Neuron (in vitro differentiated cells): ENCODE data around the gene APOC1.

Experiments used
- H2AFZ ChIP-seq: one replicate; pipeline ENCODE4 v1.6.1; 2013; ENCODE audit warnings: low read depth, mild to moderate bottlenecking, inconsistent platforms, low read length, moderate library complexity
- H3K27me3 ChIP-seq: one replicate; pipeline ENCODE4 v1.6.1; 2013; ENCODE audit warnings: low read length; ENCODE audit not compliant: insufficient read depth
- H3K36me3 ChIP-seq: one replicate; pipeline ENCODE4 v1.6.1; 2013; ENCODE audit warnings: low read length; ENCODE audit not compliant: insufficient read depth
- H3K4me1 ChIP-seq: one replicate; pipeline ENCODE4 v1.6.1; 2013; ENCODE audit warnings: low read length; ENCODE audit not compliant: insufficient read depth
- H3K4me3 ChIP-seq: 2 replicates; pipeline ENCODE4 v1.5.1; 2013; ENCODE audit warnings: mild to moderate bottlenecking, low read length, moderate library complexity
- H3K9me3 ChIP-seq: one replicate; pipeline ENCODE4 v1.6.1; 2013; ENCODE audit warnings: low read length

APOC1 gene

GRCh38 chr19:44942067-44942571, 27.7 kb downstream of the APOC1 start, which contains the start of gene APOC4:
Gene APOC4 (plus strand): TSS chr19:44942237. CDS start chr19:44942278, 41 bp downstream.
- Histone ChIP-seq H3K4me1 (no peaks in the 10 kb centered on the region), H3K36me3 (no peaks in the 10 kb centered on the region), H2AFZ (no peak within 1 kb of the TSS), H3K9me3 (no peaks in the 10 kb centered on the region), H3K4me3 (no peak within 1 kb of the TSS), H3K27me3 (no peaks in the 10 kb centered on the region)

- Histone ChIP-seq H2AFZ (no peak overlapping the region), H3K9me3 (no peaks in the 10 kb centered on the region), H3K4me3 (no peak overlapping the region), H3K36me3 (no peaks in the 10 kb centered on the region), H3K27me3 (no peaks in the 10 kb centered on the region), H3K4me1 (no peaks in the 10 kb centered on the region)
Measured at GRCh38 chr19:44943801-44944249, 29.4 kb downstream of the APOC1 start.

GRCh38 chr19:44947041-44947581, 32.7 kb downstream of the APOC1 start:
- Histone ChIP-seq H3K4me3 (no peak overlapping the region), H2AFZ (no peak overlapping the region), H3K36me3 (peaks cover 3% of the 10 kb centered on the region), H3K9me3 (no peaks in the 10 kb centered on the region), H3K4me1 (no peaks in the 10 kb centered on the region), H3K27me3 (no peaks in the 10 kb centered on the region)

- peaks cover 3% of the 10 kb centered on the region for H3K36me3 ChIP-seq
- H3K9me3 ChIP-seq = no peaks in the 10 kb centered on the region
- H3K4me1 ChIP-seq = no peaks in the 10 kb centered on the region
- H3K27me3 ChIP-seq = no peaks in the 10 kb centered on the region
- no peak overlapping the region for H2AFZ ChIP-seq
- H3K4me3 ChIP-seq = no peak overlapping the region
Measured at GRCh38 chr19:44948237-44948636, 33.8 kb downstream of the APOC1 start.

GRCh38 chr19:44948763-44949374, 34.5 kb downstream of the APOC1 start:
- Histone ChIP-seq H3K27me3 (no peaks in the 10 kb centered on the region), H3K36me3 (peaks cover 3% of the 10 kb centered on the region), H3K9me3 (no peaks in the 10 kb centered on the region), H3K4me1 (no peaks in the 10 kb centered on the region), H3K4me3 (no peak overlapping the region), H2AFZ (no peak overlapping the region)

DNA sequence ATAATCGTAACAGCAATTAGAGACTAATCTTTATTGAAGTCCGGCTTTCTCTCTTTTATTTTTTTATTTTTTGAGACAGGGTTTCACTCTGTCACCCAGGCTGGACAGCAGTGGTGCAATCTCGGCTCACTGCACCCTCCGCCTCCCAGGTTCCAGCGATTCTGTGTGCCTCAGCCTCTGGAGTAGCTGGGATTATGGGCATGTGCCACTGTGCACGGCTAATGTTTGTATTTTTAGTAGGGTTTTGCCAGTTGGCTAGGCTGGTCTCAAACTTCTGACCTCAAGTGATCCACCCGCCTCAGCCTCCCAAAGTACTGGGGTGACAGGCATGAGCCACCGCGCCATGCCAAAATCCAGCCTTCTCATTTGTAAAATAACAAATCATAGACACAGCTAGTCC, 35.1 kb downstream of the APOC1 start:
- no peaks in the 10 kb centered on the region for H3K9me3 ChIP-seq
- no peaks in the 10 kb centered on the region for H3K4me1 ChIP-seq
- no peak overlapping the region for H3K4me3 ChIP-seq
- H2AFZ ChIP-seq = no peak overlapping the region
- H3K27me3 ChIP-seq = no peaks in the 10 kb centered on the region
- H3K36me3 ChIP-seq = peaks cover 3% of the 10 kb centered on the region

GRCh38 chr19:44951179-44952159, 37.1 kb downstream of the APOC1 start:
- Histone ChIP-seq H3K9me3 (no peaks in the 10 kb centered on the region), H3K27me3 (no peaks in the 10 kb centered on the region), H3K4me3 (no peak overlapping the region), H3K36me3 (peaks cover 3% of the 10 kb centered on the region), H2AFZ (no peak overlapping the region), H3K4me1 (peaks cover 8% of the 10 kb centered on the region)

GRCh38 chr19:44954278-44954648, 39.9 kb downstream of the APOC1 start:
- peaks cover 18% of the 10 kb centered on the region for H3K4me1 ChIP-seq
- H3K9me3 ChIP-seq = no peaks in the 10 kb centered on the region
- peaks cover 3% of the 10 kb centered on the region for H3K36me3 ChIP-seq
- H3K4me3 ChIP-seq = peak overlapping the region; percentile 75
- H2AFZ ChIP-seq = peak overlapping the region; percentile 9
- H3K27me3 ChIP-seq = no peaks in the 10 kb centered on the region

GRCh38 chr19:44954649-44955504, 40.5 kb downstream of the APOC1 start, which contains the start of gene CLPTM1:
Gene CLPTM1 (plus strand): TSS chr19:44955380. CDS start chr19:44955396, 16 bp downstream.
- no peaks in the 10 kb centered on the region for H3K9me3 ChIP-seq
- H3K4me3 ChIP-seq = peak within 1 kb of the TSS; percentile 75
- H3K36me3 ChIP-seq = peaks cover 3% of the 10 kb centered on the region
- peak within 1 kb of the TSS; percentile 48 for H2AFZ ChIP-seq
- H3K4me1 ChIP-seq = peaks cover 18% of the 10 kb centered on the region
- H3K27me3 ChIP-seq = no peaks in the 10 kb centered on the region

DNA sequence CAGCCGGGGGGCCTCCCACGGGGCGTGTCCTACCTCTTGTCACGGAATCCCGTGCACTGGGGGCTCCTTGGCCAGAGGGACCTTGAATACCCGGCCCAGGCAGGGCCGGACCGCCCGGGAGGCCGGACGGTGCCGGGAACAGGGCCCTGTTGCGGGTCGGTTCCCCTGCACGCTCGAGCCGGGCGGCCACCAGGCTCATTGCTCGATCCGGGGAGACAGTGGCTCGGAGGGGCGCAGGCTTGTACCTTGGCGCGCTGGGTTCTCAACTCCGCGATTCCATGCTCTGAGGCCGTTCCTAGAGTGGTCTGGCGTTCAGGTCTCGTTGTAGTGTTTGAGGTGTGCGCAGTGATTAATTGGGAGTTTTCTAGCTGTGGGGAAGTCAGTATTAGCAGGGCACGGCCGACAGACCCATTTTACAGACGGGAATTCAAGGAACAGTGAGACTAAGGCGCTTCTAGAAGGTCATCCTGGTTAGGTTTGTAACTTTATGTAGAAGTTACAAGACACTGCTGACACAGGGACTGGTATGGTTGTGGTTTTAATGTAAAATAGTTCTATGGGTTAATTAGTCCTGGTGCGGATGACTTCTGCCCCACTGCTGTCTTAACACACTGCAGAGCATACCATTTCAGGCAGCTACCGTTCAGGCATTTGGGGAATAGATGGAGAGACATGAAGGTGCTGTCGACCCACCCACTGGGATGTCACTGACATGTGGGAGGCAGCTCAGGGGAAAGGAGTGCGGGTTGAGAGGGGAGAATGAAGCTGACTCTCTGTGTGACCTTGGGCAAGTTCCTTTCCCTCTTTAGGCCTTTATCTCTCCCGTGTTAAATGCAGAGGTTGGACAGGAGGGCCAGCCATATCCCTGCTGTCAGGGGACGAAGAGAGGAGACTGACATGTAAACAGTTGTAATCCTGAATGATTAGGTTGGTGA, 41.4 kb downstream of the APOC1 start:
- H3K27me3 ChIP-seq = no peaks in the 10 kb centered on the region
- H3K4me1 ChIP-seq = peaks cover 18% of the 10 kb centered on the region
- peak overlapping the region; percentile 48 for H2AFZ ChIP-seq
- no peaks in the 10 kb centered on the region for H3K9me3 ChIP-seq
- peaks cover 8% of the 10 kb centered on the region for H3K36me3 ChIP-seq
- H3K4me3 ChIP-seq = peak overlapping the region; percentile 75

GRCh38 chr19:44957526-44957925, 43.1 kb downstream of the APOC1 start:
- Histone ChIP-seq H3K9me3 (no peaks in the 10 kb centered on the region), H3K4me1 (peaks cover 18% of the 10 kb centered on the region), H3K4me3 (no peak overlapping the region), H3K27me3 (no peaks in the 10 kb centered on the region), H2AFZ (no peak overlapping the region), H3K36me3 (peaks cover 22% of the 10 kb centered on the region)
